NCI-H345 treated with DMSO at 0.1 percent for 48 hours (cell line): ENCODE measurements around the gene ITGA2B.
"Not testable (repeated sequence)": the region's sequence is repeated elsewhere in the genome, so short reads cannot be mapped to it uniquely, and the experiment has no call there.

ENCODE experiments used
- DNase-seq: peaks from one replicate; lab custom pipeline; 2025; ENCODE audit not compliant: unreplicated experiment; lab: John Stamatoyannopoulos, UW

The ITGA2B gene

DNA sequence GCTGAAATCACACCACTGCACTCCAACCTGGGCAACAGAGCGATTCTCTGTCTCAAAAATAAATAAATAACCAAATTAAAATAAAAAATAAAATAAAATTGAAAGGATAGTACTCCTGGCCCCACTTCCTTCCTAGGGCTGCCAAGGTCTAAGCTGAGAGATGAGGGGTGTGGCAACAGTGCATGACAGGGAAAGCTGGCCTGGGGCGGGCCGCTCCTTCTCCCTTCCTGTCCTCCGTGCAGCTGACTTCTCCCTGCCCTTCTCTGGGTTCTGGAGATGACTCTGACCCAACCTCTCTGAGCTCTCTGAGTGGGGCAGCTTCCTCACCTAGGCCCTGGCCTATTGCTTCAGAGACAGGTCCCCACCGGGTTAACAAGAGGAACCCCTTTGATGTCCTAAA, 56.1 kb downstream of the ITGA2B start:
- no peak for DNase-seq

DNA sequence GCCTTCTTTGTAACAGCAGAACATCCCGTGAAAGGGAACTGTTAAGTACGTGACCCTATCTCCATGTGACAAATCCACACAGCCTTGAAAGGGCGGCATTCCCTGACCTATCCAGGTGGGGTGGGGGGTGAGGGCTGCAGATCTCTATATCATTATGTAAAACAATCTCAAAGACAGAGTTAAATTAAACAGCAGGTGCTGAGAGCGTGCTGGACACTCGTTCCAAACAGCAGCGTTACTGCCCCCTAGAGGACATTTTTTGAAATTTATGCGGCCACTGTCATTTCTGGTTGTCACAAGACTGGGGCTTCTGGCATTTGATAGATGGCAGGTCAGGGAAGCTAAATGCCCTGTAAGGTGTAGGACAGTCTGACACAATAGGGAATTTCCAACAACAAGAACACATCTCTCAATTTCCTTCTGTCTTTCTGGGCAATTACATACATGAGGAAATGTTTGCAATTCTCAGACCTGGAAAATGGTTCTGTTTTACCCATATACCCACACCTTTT, 58.1 kb downstream of the ITGA2B start:
- peak; percentile 53 for DNase-seq

GRCh38 chr17:44330263-44330662, 59.2 kb downstream of the ITGA2B start:
- not testable (repeated sequence) for DNase-seq

GRCh38 chr17:44329516-44329915, 59.9 kb downstream of the ITGA2B start:
- not testable (repeated sequence) for DNase-seq

DNA sequence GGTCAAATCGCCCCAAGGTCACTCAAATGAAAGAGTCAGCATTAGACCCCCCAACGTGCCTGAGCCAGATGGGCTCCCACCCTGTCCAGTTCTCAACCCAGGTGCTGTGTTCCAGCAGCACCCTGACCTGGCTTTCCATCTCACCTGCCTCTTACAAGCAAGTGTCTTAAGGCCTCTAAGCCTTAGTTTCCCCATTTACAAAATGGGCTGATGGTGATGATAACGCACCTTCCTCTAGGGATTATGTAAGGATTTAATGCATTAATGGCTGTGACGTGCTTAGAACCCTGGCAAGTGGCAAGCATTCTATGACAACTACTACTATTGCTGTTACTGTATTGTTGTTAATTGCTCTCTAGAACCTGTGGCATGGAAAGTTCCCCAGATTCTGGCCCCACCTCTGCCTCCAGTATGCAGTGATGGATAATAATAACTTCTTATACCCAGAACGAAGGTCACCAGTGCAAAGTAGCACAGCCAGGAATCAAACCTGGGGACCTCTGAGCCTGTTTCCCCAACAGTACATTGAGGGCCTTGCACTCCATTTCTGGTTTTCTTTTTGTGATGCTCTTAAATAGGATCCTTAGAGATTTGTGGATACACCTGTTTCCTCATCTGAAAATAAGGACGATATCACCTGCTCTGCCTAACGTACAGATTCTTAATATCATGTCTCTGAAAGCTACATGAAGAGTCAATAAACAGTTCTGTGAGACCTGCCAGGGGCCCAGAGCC, 61.6 kb downstream of the ITGA2B start:
- DNase-seq, result no peak

DNA sequence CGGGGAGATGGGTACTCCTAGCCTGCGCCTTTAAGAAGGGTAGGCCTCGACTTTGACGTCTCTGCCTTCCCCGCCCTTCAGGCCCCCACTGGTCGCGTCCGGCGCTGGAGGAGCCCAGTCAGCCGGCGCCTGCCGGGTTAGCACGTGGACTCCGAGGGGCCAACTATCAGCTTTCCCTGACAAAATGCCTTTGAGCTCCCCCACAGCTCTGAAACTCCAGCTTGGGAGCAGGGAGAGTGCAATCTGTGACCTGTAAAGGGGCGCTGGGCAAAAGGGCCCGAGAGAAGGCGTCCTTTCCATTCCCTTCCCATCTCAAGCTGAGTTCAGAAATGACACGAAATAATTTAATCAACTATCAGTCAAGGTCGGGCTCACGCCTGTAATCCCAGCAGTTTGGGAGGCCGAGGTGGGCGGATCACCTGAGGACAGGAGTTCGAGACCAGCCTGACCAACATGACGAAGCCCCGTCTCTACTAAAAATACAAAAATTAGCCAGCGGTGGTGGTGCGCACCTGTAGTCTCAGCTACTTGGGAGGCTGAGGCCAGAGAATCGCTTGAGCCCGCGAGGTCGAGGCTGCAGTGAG, 62.5 kb downstream of the ITGA2B start:
- DNase-seq, result peak; percentile 92

DNA sequence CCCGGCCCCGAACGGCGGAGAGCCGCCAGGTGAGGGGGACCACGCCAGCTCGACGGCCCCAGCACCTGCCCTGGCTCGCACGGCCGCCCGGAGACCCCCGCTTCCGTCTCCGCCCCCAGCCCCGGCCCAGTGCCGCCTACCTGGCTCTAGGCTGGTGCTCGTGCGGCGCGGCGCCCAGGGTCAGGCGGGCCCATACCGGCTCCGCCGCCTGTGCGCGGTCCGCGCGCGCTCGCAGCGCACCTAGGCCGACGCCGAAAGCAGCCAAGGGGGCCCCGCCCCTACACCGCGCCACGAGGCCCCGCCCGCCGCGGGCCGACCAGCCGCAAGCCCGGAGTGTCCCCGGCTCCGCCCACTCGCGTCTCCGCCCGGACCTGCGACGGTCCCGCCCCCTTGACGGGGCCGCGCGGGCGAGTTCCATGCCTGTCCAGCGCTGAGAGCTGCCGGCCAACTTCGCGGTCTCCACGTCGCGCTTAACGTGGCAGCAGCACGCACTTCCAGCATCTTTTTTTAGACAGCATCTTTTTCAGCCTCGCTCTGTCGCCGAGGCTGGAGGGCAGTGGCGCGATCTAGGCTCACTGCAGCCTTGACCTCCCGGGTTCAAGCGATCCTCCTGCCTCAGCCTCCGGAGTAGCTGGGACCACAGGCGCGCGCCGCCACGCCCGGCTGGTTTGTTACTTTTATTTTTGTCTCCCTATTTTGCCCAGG, 64.7 kb downstream of the ITGA2B start, which contains the start of gene SLC25A39:
Gene SLC25A39 (minus strand): TSS at position 253 of the 705 bp plus-strand sequence. CDS start 1,261 bp downstream, outside the sequence.
- peak; percentile 81 for DNase-seq

GRCh38 chr17:44324092-44324570, 65.3 kb downstream of the ITGA2B start:
- no peak for DNase-seq

GRCh38 chr17:44323359-44324091, 65.9 kb downstream of the ITGA2B start:
- no peak for DNase-seq

DNA sequence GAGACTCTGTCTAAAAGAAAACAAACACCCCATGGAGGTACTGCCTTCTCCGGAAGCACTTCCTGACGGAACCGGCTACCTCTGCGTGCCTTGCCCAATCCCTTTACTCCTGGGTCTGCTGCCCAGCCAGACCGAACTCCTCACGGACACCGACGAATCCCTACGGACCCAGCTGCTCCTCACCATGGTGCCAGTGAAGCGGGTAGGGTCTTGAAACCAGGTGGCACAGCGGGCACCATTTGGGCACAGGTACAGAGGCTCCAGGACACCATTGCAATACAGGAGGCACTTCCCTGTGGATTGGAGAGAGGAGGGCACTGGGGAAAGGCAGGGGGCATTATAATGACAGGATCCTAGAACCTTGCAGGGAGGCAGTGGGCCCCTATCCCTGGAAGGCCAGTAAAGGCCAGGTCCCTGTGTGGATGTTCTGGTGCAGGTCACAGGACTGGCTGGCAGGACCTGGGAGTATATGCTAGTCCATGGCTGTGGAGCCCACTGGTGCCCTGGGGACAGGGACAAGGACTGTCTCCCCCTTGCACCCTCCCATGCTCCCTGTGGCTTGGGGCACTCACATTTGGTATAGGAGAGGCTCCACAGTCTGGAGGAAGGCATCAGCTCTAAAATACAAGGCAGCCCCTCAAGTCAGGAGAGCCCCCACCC, 67.1 kb downstream of the ITGA2B start:
- DNase-seq, result no peak
